HepG2 (cell line): ENCODE results near the gene BLID. TPM values are rescaled to one million over a fixed set of nuclear protein-coding genes. Genes with fewer than 3 reads are reported as not detected.

Experiments
- ATAC-seq: fragments of 200-7000 bp; cut with Tn5 transposase; 3 replicates; pipeline ENCODE4 v1.9.1; 2020; ENCODE audit warnings: mild to moderate bottlenecking, moderate library complexity
- BruUV-seq: library from RNA; stranded (reverse); fragments of 400-500 nt; replicated peaks from 2 replicates; lab custom pipeline; 2021; lab: Mats Ljungman, UMichigan
- CTCF ChIA-PET: fragments of 300-600 bp; formaldehyde crosslinking; extraction: SDS; loops from one replicate; lab custom pipeline; 2021; ENCODE audit warnings: low total read pairs, inconsistent platforms, low intra/inter-chr PET ratio; lab: Yijun Ruan, JAX
- POLR2A ChIA-PET: fragments of 350-600 bp; sonication (Branson Sonifier 250); formaldehyde crosslinking; loops from one replicate; lab custom pipeline; 2020; ENCODE audit warnings: antibody characterized with exemption, inconsistent platforms; lab: Yijun Ruan, JAX
- DNase-seq: peaks from one replicate; pipeline ENCODE4 v3.0.0-alpha.2; 2015; ENCODE audit warnings: low spot score
- FAIRE-seq: peaks from 3 replicates; lab custom pipeline; 2011; peaks lifted over from hg19 to GRCh38; lab: Jason Lieb, UNC
- H2AFZ ChIP-seq: one replicate; pipeline ENCODE4 v1.6.1; 2011; ENCODE audit warnings: low read length, inconsistent platforms
- H3K27ac ChIP-seq: fragments of 300-600 bp; 3 replicates; pipeline ENCODE4 v1.8.0; 2011; ENCODE audit warnings: mixed run types, mild to moderate bottlenecking, mixed read lengths, low read length, inconsistent platforms; ENCODE audit not compliant: insufficient read depth; ENCODE audit errors: extremely low read length
- H3K27me3 ChIP-seq, 2 experiments: fragments of 200-600 bp in 1 of 2; 2 replicates in 1 of 2; 3 replicates in 1 of 2; pipeline versions ENCODE4 v1.6.0 to v1.8.0; 2011; ENCODE audit warnings: low read length in 2 of 2, mild to moderate bottlenecking in 2 of 2, moderate library complexity in 2 of 2, inconsistent platforms in 1 of 2; ENCODE audit not compliant: insufficient read depth in 2 of 2, control insufficient read depth in 1 of 2
- H3K36me3 ChIP-seq, 2 experiments: fragments of 200-600 bp in 1 of 2; replicated peaks in 1 of 2; 2 replicates in 1 of 2; 3 replicates in 1 of 2; pipeline versions ENCODE4 v1.5.1 to v1.8.0; 2011; ENCODE audit warnings: low read length in 2 of 2, inconsistent platforms in 1 of 2; ENCODE audit not compliant: insufficient read depth in 2 of 2, control insufficient read depth in 1 of 2
- H3K4me1 ChIP-seq: 2 replicates; pipeline ENCODE4 v1.5.1; 2012; ENCODE audit warnings: low read length, inconsistent platforms; ENCODE audit not compliant: insufficient read depth
- H3K4me2 ChIP-seq: 2 replicates; pipeline ENCODE4 v1.6.0; 2011; ENCODE audit warnings: low read depth, low read length, inconsistent platforms
- H3K4me3 ChIP-seq, 3 experiments: fragments of 200-600 bp in 1 of 3; sonication (generic), shearing (Covaris generic) in 1 of 3; replicated peaks in 1 of 3; 2 replicates each; pipeline ENCODE4 v1.5.1; 2011 to 2016; ENCODE audit warnings: low read length in 3 of 3, inconsistent platforms in 2 of 3, low read depth in 2 of 3, mild to moderate bottlenecking in 2 of 3, control low read depth in 1 of 3, mixed read lengths in 1 of 3; ENCODE audit not compliant: insufficient read depth in 1 of 3
- H3K79me2 ChIP-seq: one replicate; pipeline ENCODE4 v1.6.1; 2011; ENCODE audit warnings: low read length, inconsistent platforms; ENCODE audit not compliant: insufficient read depth
- H3K9ac ChIP-seq: 2 replicates; pipeline ENCODE4 v1.6.0; 2011; ENCODE audit warnings: mild to moderate bottlenecking, low read depth, low read length, inconsistent platforms; ENCODE audit not compliant: insufficient read depth
- H3K9me3 ChIP-seq: 2 replicates; pipeline ENCODE4 v1.5.1; 2012; ENCODE audit warnings: mild to moderate bottlenecking, low read length
- H4K20me1 ChIP-seq: 2 replicates; pipeline ENCODE4 v1.6.0; 2011; ENCODE audit warnings: inconsistent platforms, mild to moderate bottlenecking, low read length, moderate library complexity; ENCODE audit not compliant: insufficient read depth
- ARNT ChIP-seq: fragments of 450-650 bp; IDR thresholded peaks from 2 replicates; pipeline ENCODE4 v1.6.1; 2017
- CEBPG ChIP-seq: IDR thresholded peaks from 2 replicates; pipeline ENCODE4 v1.6.1; 2016
- ELF4 ChIP-seq: sonication (generic); formaldehyde crosslinking; IDR thresholded peaks from 2 replicates; pipeline ENCODE4 v1.5.0; 2020; ENCODE audit warnings: missing genetic modification reagents, mild to moderate bottlenecking, moderate library complexity, borderline replicate concordance
- FOXJ3 ChIP-seq: sonication (generic); formaldehyde crosslinking; IDR thresholded peaks from 2 replicates; pipeline ENCODE4 v1.4.0; 2020; ENCODE audit warnings: missing genetic modification reagents, mild to moderate bottlenecking, borderline replicate concordance
- IRF2 ChIP-seq: IDR thresholded peaks from 2 replicates; pipeline ENCODE4 v1.6.1; 2018; ENCODE audit warnings: missing genetic modification reagents, missing compliant biosample characterization
- KLF6 ChIP-seq: IDR thresholded peaks from 2 replicates; pipeline ENCODE4 v1.8.0; 2016; ENCODE audit warnings: missing biosample characterization, missing genetic modification reagents
- NCOA1 ChIP-seq: sonication (generic); formaldehyde crosslinking; IDR thresholded peaks from 2 replicates; pipeline ENCODE4 v1.9.0; 2021; ENCODE audit warnings: missing genetic modification reagents
- NFIC ChIP-seq: IDR thresholded peaks from 2 replicates; pipeline ENCODE4 v1.6.1; 2012; ENCODE audit warnings: mild to moderate bottlenecking, low read length, inconsistent platforms
- PTBP1 ChIP-seq: fragments of 200-400 bp; formaldehyde crosslinking; IDR thresholded peaks from 2 replicates; pipeline ENCODE4 v1.6.1; 2018; ENCODE audit warnings: low read length, low read depth; ENCODE audit not compliant: poor library complexity, severe bottlenecking
- SP4 ChIP-seq: sonication (generic); formaldehyde crosslinking; IDR thresholded peaks from 2 replicates; pipeline ENCODE4 v1.8.1; 2023; ENCODE audit warnings: mild to moderate bottlenecking, missing genetic modification reagents
- TCF7 ChIP-seq: sonication (generic); IDR thresholded peaks from 2 replicates; pipeline ENCODE4 v1.6.1; 2016; ENCODE audit warnings: antibody characterized with exemption, low read depth
- XRCC5 ChIP-seq: fragments of 200-400 bp; formaldehyde crosslinking; optimal IDR thresholded peaks from 2 replicates; pipeline ENCODE3; 2017; ENCODE audit warnings: mild to moderate bottlenecking, low read length
- ZFAT ChIP-seq: sonication (generic); formaldehyde crosslinking; conservative IDR thresholded peaks from 2 replicates; pipeline ENCODE4 v1.8.1; 2023; ENCODE audit warnings: missing genetic modification reagents, inconsistent platforms
- ZNF230 ChIP-seq: sonication (generic); formaldehyde crosslinking; IDR thresholded peaks from 2 replicates; pipeline ENCODE4 v1.4.0; 2020; ENCODE audit warnings: mild to moderate bottlenecking, missing genetic modification reagents
- WGBS: methylation state at CpG from one replicate; pipeline ENCODE4 v1.1.6; 2017; ENCODE audit warnings: low lambda C conversion rate; 5-methylcytosine and 5-hydroxymethylcytosine counted together
- in situ Hi-C: cut with HindIII; loops from 2 replicates; pipeline ENCODE4 v1.10.0; 2017; ENCODE audit warnings: low pct_unique_long_range_greater_than_20kb; ENCODE audit not compliant: extremely low pct_ligation_motif_present
- intact Hi-C: fragments of 100-400 bp; cut with micrococcal nuclease; formaldehyde crosslinking; loops from one replicate; pipeline ENCODE4 v1.10.0; 2022; ENCODE audit not compliant: unreplicated experiment
- polyA plus RNA-seq, 8 experiments: library from polyadenylated mRNA; depleted of rRNA in 3 of 8; stranded (reverse) in 7 of 8; unstranded in 1 of 8; fragments of >200 nt; fragmentation: Illumina TruSeq in 4 of 8; extraction: Trizol in 4 of 8; gene quantifications; 2 replicates each; pipeline versions ENCODE4 v1.2.1 to v1.2.3, GENCODE V29; 2011 to 2016; ENCODE audit warnings: low read depth in 4 of 8, missing spikeins in 1 of 8, mixed read lengths in 1 of 8; ENCODE audit not compliant: insufficient read depth in 1 of 8
- total RNA-seq, 5 experiments: library from RNA; depleted of rRNA; stranded (reverse); fragments of >200 nt; fragmentation: Illumina TruSeq; extraction: Trizol; gene quantifications; 2 replicates each; pipeline ENCODE4 v1.2.3, GENCODE V29; 2016; ENCODE audit warnings: low read depth in 1 of 5
- TF ChIP-seq, protein P1 (sequence below): sonication (generic); formaldehyde crosslinking; conservative IDR thresholded peaks from 2 replicates; pipeline ENCODE4 v1.8.0; 2022; ENCODE audit warnings: low read depth, missing genetic modification reagents
- TF ChIP-seq, protein P2 (sequence below): sonication (generic); formaldehyde crosslinking; IDR thresholded peaks from 2 replicates; pipeline ENCODE4 v1.4.0; 2020; ENCODE audit warnings: low read depth, missing genetic modification reagents

The BLID gene
- total and polyA plus RNA-seq, 2 of the 13 experiments (the other 11 are each of a cell fraction or from before 2014, with no cell fraction given): not detected

DNA sequence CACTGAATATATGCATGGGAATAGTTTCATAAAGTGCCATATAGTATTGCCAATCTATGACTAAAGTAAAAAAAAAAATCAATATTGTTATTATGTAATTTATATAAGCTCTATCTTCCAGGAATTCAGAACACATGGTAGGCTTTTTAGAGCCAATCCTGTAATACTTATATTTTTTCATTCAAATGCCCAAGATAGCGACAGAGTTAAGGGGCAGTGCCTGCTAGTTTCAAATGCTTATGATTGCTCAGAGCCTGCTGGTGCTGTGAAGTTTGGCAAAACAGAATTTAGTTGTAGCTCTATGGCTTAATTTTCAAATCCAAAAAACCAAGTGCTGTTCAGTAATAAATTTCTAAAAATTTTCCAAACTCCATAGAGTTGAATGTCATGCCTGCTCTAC, 39.0 kb upstream of the BLID start:
- TF ChIP-seq NFIC (no peak), TCF7 (no peak), XRCC5 (no peak), ARNT (no peak), ZNF230 (CRISPR knock-in tag) (no peak), ZFAT (CRISPR knock-in tag) (no peak), FOXJ3 (CRISPR knock-in tag) (no peak)
- TF ChIP-seq, all 625 proteins: peak for 0
- no peak overlapping the region for H3K27ac ChIP-seq
- in situ Hi-C loops: no loop called here
- H3K4me2 ChIP-seq: no peak overlapping the region
- no TSS peak for BruUV-seq
- no peaks in the 10 kb centered on the region for H3K79me2 ChIP-seq
- no peaks in the 10 kb centered on the region for H4K20me1 ChIP-seq
- no peak for ATAC-seq
- 0 out of 2 replicates have a peak, but pooled peaks cover 7% of the 10 kb centered on the region for H3K4me1 ChIP-seq
- no peak for DNase-seq
- H2AFZ ChIP-seq: no peak overlapping the region
- H3K4me3 ChIP-seq: no peak overlapping the region
- H3K36me3 ChIP-seq: no peaks in the 10 kb centered on the region
- H3K27me3 ChIP-seq: peaks cover 0 to 7% of the 10 kb centered on the region in 2 experiments; a peak in 2 of 5 replicates
- ChIA-PET POLR2A (no interaction called here), CTCF (no interaction called here)
- no peak overlapping the region for H3K9ac ChIP-seq
- intact Hi-C loops: no loop called here
- FAIRE-seq: no peak
- WGBS: 75% methylated on average over 1 of the region's 1 CpG
- no peaks in the 10 kb centered on the region for H3K9me3 ChIP-seq

DNA sequence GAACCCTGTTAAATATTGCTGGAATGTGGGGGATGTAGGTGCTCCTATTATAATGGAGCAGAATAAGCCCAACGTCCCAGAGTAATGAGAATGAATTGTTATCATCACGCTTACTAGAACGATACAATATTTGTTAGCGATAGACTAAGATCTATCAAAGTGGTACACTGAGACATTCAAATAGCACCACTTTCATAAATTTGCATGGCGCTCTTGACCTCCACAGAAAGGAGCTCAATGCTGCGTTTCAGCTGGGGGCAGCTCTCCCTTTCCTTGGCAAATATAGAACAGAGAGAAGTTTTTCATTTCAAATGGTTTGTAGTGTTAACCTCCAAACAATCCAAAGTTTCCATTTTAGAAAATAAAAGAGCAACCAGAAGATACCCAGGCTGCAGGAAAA, 38.2 kb upstream of the BLID start:
- in situ Hi-C loops: no loop called here
- H4K20me1 ChIP-seq: no peaks in the 10 kb centered on the region
- BruUV-seq: no TSS peak
- H3K4me1 ChIP-seq: 0 out of 2 replicates have a peak, but pooled peaks cover 7% of the 10 kb centered on the region
- no peak for FAIRE-seq
- CTCF ChIA-PET: no interaction called here
- POLR2A ChIA-PET: no interaction called here
- no peak overlapping the region for H3K9ac ChIP-seq
- WGBS: 81% methylated on average over 6 of the region's 6 CpGs
- ATAC-seq: no peak
- DNase-seq: no peak
- H3K27ac ChIP-seq: no peak overlapping the region
- peaks cover 0 to 7% of the 10 kb centered on the region in 2 experiments; a peak in 2 of 5 replicates for H3K27me3 ChIP-seq
- no peak overlapping the region for H2AFZ ChIP-seq
- H3K9me3 ChIP-seq: no peaks in the 10 kb centered on the region
- intact Hi-C loops: no loop called here
- H3K36me3 ChIP-seq: no peaks in the 10 kb centered on the region
- no peak overlapping the region for H3K4me3 ChIP-seq
- no peak overlapping the region for H3K4me2 ChIP-seq
- no peaks in the 10 kb centered on the region for H3K79me2 ChIP-seq
- TF ChIP-seq KLF6 (CRISPR knock-in tag): no peak
- TF ChIP-seq PTBP1: no peak
- TF ChIP-seq, protein P1, sequence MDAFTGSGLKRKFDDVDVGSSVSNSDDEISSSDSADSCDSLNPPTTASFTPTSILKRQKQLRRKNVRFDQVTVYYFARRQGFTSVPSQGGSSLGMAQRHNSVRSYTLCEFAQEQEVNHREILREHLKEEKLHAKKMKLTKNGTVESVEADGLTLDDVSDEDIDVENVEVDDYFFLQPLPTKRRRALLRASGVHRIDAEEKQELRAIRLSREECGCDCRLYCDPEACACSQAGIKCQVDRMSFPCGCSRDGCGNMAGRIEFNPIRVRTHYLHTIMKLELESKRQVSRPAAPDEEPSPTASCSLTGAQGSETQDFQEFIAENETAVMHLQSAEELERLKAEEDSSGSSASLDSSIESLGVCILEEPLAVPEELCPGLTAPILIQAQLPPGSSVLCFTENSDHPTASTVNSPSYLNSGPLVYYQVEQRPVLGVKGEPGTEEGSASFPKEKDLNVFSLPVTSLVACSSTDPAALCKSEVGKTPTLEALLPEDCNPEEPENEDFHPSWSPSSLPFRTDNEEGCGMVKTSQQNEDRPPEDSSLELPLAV (CRISPR knock-in tag): no peak
- TF ChIP-seq SP4: no peak
- no peak for TF ChIP-seq XRCC5
- TF ChIP-seq IRF2: no peak
- TF ChIP-seq ELF4: no peak
- TF ChIP-seq CEBPG (CRISPR knock-in tag): no peak
- no peak for TF ChIP-seq NCOA1 (CRISPR knock-in tag)
- TF ChIP-seq, protein P2, sequence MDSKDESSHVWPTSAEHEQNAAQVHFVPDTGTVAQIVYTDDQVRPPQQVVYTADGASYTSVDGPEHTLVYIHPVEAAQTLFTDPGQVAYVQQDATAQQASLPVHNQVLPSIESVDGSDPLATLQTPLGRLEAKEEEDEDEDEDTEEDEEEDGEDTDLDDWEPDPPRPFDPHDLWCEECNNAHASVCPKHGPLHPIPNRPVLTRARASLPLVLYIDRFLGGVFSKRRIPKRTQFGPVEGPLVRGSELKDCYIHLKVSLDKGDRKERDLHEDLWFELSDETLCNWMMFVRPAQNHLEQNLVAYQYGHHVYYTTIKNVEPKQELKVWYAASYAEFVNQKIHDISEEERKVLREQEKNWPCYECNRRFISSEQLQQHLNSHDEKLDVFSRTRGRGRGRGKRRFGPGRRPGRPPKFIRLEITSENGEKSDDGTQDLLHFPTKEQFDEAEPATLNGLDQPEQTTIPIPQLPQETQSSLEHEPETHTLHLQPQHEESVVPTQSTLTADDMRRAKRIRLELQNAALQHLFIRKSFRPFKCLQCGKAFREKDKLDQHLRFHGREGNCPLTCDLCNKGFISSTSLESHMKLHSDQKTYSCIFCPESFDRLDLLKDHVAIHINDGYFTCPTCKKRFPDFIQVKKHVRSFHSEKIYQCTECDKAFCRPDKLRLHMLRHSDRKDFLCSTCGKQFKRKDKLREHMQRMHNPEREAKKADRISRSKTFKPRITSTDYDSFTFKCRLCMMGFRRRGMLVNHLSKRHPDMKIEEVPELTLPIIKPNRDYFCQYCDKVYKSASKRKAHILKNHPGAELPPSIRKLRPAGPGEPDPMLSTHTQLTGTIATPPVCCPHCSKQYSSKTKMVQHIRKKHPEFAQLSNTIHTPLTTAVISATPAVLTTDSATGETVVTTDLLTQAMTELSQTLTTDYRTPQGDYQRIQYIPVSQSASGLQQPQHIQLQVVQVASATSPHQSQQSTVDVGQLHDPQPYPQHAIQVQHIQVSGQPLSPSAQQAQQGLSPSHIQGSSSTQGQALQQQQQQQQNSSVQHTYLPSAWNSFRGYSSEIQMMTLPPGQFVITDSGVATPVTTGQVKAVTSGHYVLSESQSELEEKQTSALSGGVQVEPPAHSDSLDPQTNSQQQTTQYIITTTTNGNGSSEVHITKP: no peak
